HepG2 (cell line): ENCODE data around the gene ERMARD. TPM values are rescaled to one million over a fixed set of nuclear protein-coding genes. Genes with fewer than 3 reads are reported as not detected.

Experiments used
- ATAC-seq: fragments of 200-7000 bp; cut with Tn5 transposase; 3 replicates; pipeline ENCODE4 v1.9.1; 2020; ENCODE audit warnings: mild to moderate bottlenecking, moderate library complexity
- BruUV-seq: library from RNA; stranded (reverse); fragments of 400-500 nt; replicated peaks from 2 replicates; lab custom pipeline; 2021; lab: Mats Ljungman, UMichigan
- CTCF ChIA-PET: fragments of 300-600 bp; formaldehyde crosslinking; extraction: SDS; loops from one replicate; lab custom pipeline; 2021; ENCODE audit warnings: low total read pairs, inconsistent platforms, low intra/inter-chr PET ratio; lab: Yijun Ruan, JAX
- POLR2A ChIA-PET: fragments of 350-600 bp; sonication (Branson Sonifier 250); formaldehyde crosslinking; loops from one replicate; lab custom pipeline; 2020; ENCODE audit warnings: antibody characterized with exemption, inconsistent platforms; lab: Yijun Ruan, JAX
- DNase-seq: peaks from one replicate; pipeline ENCODE4 v3.0.0-alpha.2; 2015; ENCODE audit warnings: low spot score
- FAIRE-seq: peaks from 3 replicates; lab custom pipeline; 2011; peaks lifted over from hg19 to GRCh38; lab: Jason Lieb, UNC
- H2AFZ ChIP-seq: one replicate; pipeline ENCODE4 v1.6.1; 2011; ENCODE audit warnings: low read length, inconsistent platforms
- H3K27ac ChIP-seq: fragments of 300-600 bp; 3 replicates; pipeline ENCODE4 v1.8.0; 2011; ENCODE audit warnings: mixed run types, mild to moderate bottlenecking, mixed read lengths, low read length, inconsistent platforms; ENCODE audit not compliant: insufficient read depth; ENCODE audit errors: extremely low read length
- H3K27me3 ChIP-seq, 2 experiments: fragments of 200-600 bp in 1 of 2; 2 replicates in 1 of 2; 3 replicates in 1 of 2; pipeline versions ENCODE4 v1.6.0 to v1.8.0; 2011; ENCODE audit warnings: low read length in 2 of 2, mild to moderate bottlenecking in 2 of 2, moderate library complexity in 2 of 2, inconsistent platforms in 1 of 2; ENCODE audit not compliant: insufficient read depth in 2 of 2, control insufficient read depth in 1 of 2
- H3K36me3 ChIP-seq, 2 experiments: fragments of 200-600 bp in 1 of 2; replicated peaks in 1 of 2; 2 replicates in 1 of 2; 3 replicates in 1 of 2; pipeline versions ENCODE4 v1.5.1 to v1.8.0; 2011; ENCODE audit warnings: low read length in 2 of 2, inconsistent platforms in 1 of 2; ENCODE audit not compliant: insufficient read depth in 2 of 2, control insufficient read depth in 1 of 2
- H3K4me1 ChIP-seq: 2 replicates; pipeline ENCODE4 v1.5.1; 2012; ENCODE audit warnings: low read length, inconsistent platforms; ENCODE audit not compliant: insufficient read depth
- H3K4me2 ChIP-seq: 2 replicates; pipeline ENCODE4 v1.6.0; 2011; ENCODE audit warnings: low read depth, low read length, inconsistent platforms
- H3K4me3 ChIP-seq, 3 experiments: fragments of 200-600 bp in 1 of 3; sonication (generic), shearing (Covaris generic) in 1 of 3; replicated peaks in 1 of 3; 2 replicates each; pipeline ENCODE4 v1.5.1; 2011 to 2016; ENCODE audit warnings: low read length in 3 of 3, inconsistent platforms in 2 of 3, low read depth in 2 of 3, mild to moderate bottlenecking in 2 of 3, control low read depth in 1 of 3, mixed read lengths in 1 of 3; ENCODE audit not compliant: insufficient read depth in 1 of 3
- H3K79me2 ChIP-seq: one replicate; pipeline ENCODE4 v1.6.1; 2011; ENCODE audit warnings: low read length, inconsistent platforms; ENCODE audit not compliant: insufficient read depth
- H3K9ac ChIP-seq: 2 replicates; pipeline ENCODE4 v1.6.0; 2011; ENCODE audit warnings: mild to moderate bottlenecking, low read depth, low read length, inconsistent platforms; ENCODE audit not compliant: insufficient read depth
- H3K9me3 ChIP-seq: 2 replicates; pipeline ENCODE4 v1.5.1; 2012; ENCODE audit warnings: mild to moderate bottlenecking, low read length
- H4K20me1 ChIP-seq: 2 replicates; pipeline ENCODE4 v1.6.0; 2011; ENCODE audit warnings: inconsistent platforms, mild to moderate bottlenecking, low read length, moderate library complexity; ENCODE audit not compliant: insufficient read depth
- GATAD1 ChIP-seq: IDR thresholded peaks from 2 replicates; pipeline ENCODE4 v1.6.1; 2016; ENCODE audit warnings: missing genetic modification reagents, missing compliant biosample characterization
- MEIS1 ChIP-seq: sonication (generic); formaldehyde crosslinking; IDR thresholded peaks from 2 replicates; pipeline ENCODE4 v1.9.0; 2021; ENCODE audit warnings: mild to moderate bottlenecking, missing genetic modification reagents, moderate library complexity, borderline replicate concordance
- PTBP1 ChIP-seq: fragments of 200-400 bp; formaldehyde crosslinking; IDR thresholded peaks from 2 replicates; pipeline ENCODE4 v1.6.1; 2018; ENCODE audit warnings: low read length, low read depth; ENCODE audit not compliant: poor library complexity, severe bottlenecking
- ZBTB7A ChIP-seq: sonication (generic); formaldehyde crosslinking; IDR thresholded peaks from 2 replicates; pipeline ENCODE4 v1.8.0; 2022; ENCODE audit warnings: mild to moderate bottlenecking, missing genetic modification reagents
- ZNF552 ChIP-seq: sonication (generic); formaldehyde crosslinking; IDR thresholded peaks from 2 replicates; pipeline ENCODE4 v1.9.0; 2022; ENCODE audit warnings: missing genetic modification reagents, mild to moderate bottlenecking, borderline replicate concordance
- ZNF569 ChIP-seq: sonication (generic); formaldehyde crosslinking; IDR thresholded peaks from 2 replicates; pipeline ENCODE4 v1.5.0; 2020; ENCODE audit warnings: mild to moderate bottlenecking, missing genetic modification reagents, moderate library complexity, borderline replicate concordance
- ZNF749 ChIP-seq: sonication (generic); formaldehyde crosslinking; IDR thresholded peaks from 2 replicates; pipeline ENCODE4 v1.8.0; 2022; ENCODE audit warnings: mild to moderate bottlenecking, missing genetic modification reagents, moderate library complexity, borderline replicate concordance
- ZNF766 ChIP-seq: sonication (generic); formaldehyde crosslinking; IDR thresholded peaks from 2 replicates; pipeline ENCODE4 v1.5.0; 2020; ENCODE audit warnings: missing genetic modification reagents, borderline replicate concordance
- WGBS: methylation state at CpG from one replicate; pipeline ENCODE4 v1.1.6; 2017; ENCODE audit warnings: low lambda C conversion rate; 5-methylcytosine and 5-hydroxymethylcytosine counted together
- in situ Hi-C: cut with HindIII; loops from 2 replicates; pipeline ENCODE4 v1.10.0; 2017; ENCODE audit warnings: low pct_unique_long_range_greater_than_20kb; ENCODE audit not compliant: extremely low pct_ligation_motif_present
- intact Hi-C: fragments of 100-400 bp; cut with micrococcal nuclease; formaldehyde crosslinking; loops from one replicate; pipeline ENCODE4 v1.10.0; 2022; ENCODE audit not compliant: unreplicated experiment
- polyA plus RNA-seq, 8 experiments: library from polyadenylated mRNA; depleted of rRNA in 3 of 8; stranded (reverse) in 7 of 8; unstranded in 1 of 8; fragments of >200 nt; fragmentation: Illumina TruSeq in 4 of 8; extraction: Trizol in 4 of 8; gene quantifications; 2 replicates each; pipeline versions ENCODE4 v1.2.1 to v1.2.3, GENCODE V29; 2011 to 2016; ENCODE audit warnings: low read depth in 4 of 8, missing spikeins in 1 of 8, mixed read lengths in 1 of 8; ENCODE audit not compliant: insufficient read depth in 1 of 8
- total RNA-seq, 5 experiments: library from RNA; depleted of rRNA; stranded (reverse); fragments of >200 nt; fragmentation: Illumina TruSeq; extraction: Trizol; gene quantifications; 2 replicates each; pipeline ENCODE4 v1.2.3, GENCODE V29; 2016; ENCODE audit warnings: low read depth in 1 of 5

Gene ERMARD
- total and polyA plus RNA-seq, 2 of the 13 experiments (the other 11 are each of a cell fraction or from before 2014, with no cell fraction given) = 8.8 to 10.7 TPM

- TF ChIP-seq ZNF569 (CRISPR knock-in tag) (no peak), ZNF552 (no peak), ZNF766 (CRISPR knock-in tag) (no peak), GATAD1 (CRISPR knock-in tag) (no peak), ZNF749 (CRISPR knock-in tag) (no peak)
Measured at GRCh38 chr6:169779092-169779815, 27.8 kb downstream of the ERMARD start (continued).

GRCh38 chr6:169779896-169780295, 28.5 kb downstream of the ERMARD start:
- Histone ChIP-seq H3K9me3 (no peaks in the 10 kb centered on the region), H2AFZ (no peak overlapping the region), H3K27ac (no peak overlapping the region), H4K20me1 (no peaks in the 10 kb centered on the region), H3K36me3 (no peaks in the 10 kb centered on the region), H3K4me1 (peaks cover 20% of the 10 kb centered on the region), H3K4me2 (no peak overlapping the region), H3K4me3 (no peak overlapping the region), H3K27me3 (no peaks in the 10 kb centered on the region), H3K9ac (no peak overlapping the region), H3K79me2 (no peaks in the 10 kb centered on the region)
- ATAC-seq = peak; percentile 42
- ChIA-PET POLR2A (interaction anchor here (0.9 to 2.5 kb wide), 3 partner anchors 10 to 78 kb away, joined by 3 to 12 read pairs (median 3); partner anchors contain the start of genes C6orf120 and WDR27), CTCF (no interaction called here)
- WGBS = 87% methylated on average over 5 of the region's 5 CpGs
- in situ Hi-C loops (no loop called here), intact Hi-C loops (no loop called here)
- DNase-seq = no peak
- BruUV-seq = no TSS peak
- no peak for TF ChIP-seq PTBP1
- TF ChIP-seq MEIS1 (CRISPR knock-in tag) = 0 out of 2 replicates have a peak, but pooled peaks have one; percentile 21
- 0 out of 2 replicates have a peak, but pooled peaks have one; percentile 39 for TF ChIP-seq ZBTB7A (CRISPR knock-in tag)
- no peak for FAIRE-seq
